ENCODE data around the gene HNRNPUL1. TPM values are rescaled to one million over a fixed set of nuclear protein-coding genes. Genes with fewer than 3 reads are reported as not detected.

HNRNPUL1 gene
- total RNA-seq = 235 and 244 TPM in 2 replicates

- H3K36me3 Mint-ChIP-seq (ENCODE audit: low read depth) = peaks cover 43% of the 10 kb centered on the region
- ChIA-PET CTCF (interaction anchor here (0.8 to 3.9 kb wide), 6 partner anchors 39 to 601 kb away, joined by 3 to 30 read pairs (median 6); partner anchors contain the start of gene B9D2), POLR2A (interaction anchor here (0.6 to 5.5 kb wide), 34 partner anchors 9 to 1819 kb away, joined by 3 to 69 read pairs (median 5); partner anchors contain the start of genes ACTMAP, B9D2, C19orf47 and CCDC97)
- peak; percentile 98 for DNase-seq
- H3K27ac Mint-ChIP-seq = peak within 1 kb of the TSS; percentile 99
- peak; percentile 77 for ATAC-seq (ENCODE audit: low read depth)
- H3K4me3 Mint-ChIP-seq = peak within 1 kb of the TSS; percentile 96
- intact Hi-C loops (cut with micrococcal nuclease) = loop anchor here (1.0 to 10.0 kb wide), 14 partner anchors 33 to 1422 kb away; partner anchors contain the start of genes B9D2, BCKDHA, CEACAM21 and COQ8B
- no peaks in the 10 kb centered on the region for H3K9me3 Mint-ChIP-seq
- peaks cover 48% of the 10 kb centered on the region for H3K4me1 Mint-ChIP-seq
- no peaks in the 10 kb centered on the region for H3K27me3 Mint-ChIP-seq
- TF ChIP-seq CTCF (IDR thresholded peaks at IDR 0.05) = no peak
Observed at GRCh38 chr19:41263850-41264580, at the start of gene HNRNPUL1. TSS of gene HNRNPUL1 (plus strand) at chr19:41264372. CDS start at chr19:41264504, 132 bp downstream.

- Mint-ChIP-seq H3K4me1 (no peaks in the 10 kb centered on the region), H3K36me3 (ENCODE audit: low read depth) (no peaks in the 10 kb centered on the region), H3K9me3 (no peaks in the 10 kb centered on the region), H3K4me3 (no peak overlapping the region), H3K27ac (no peak overlapping the region), H3K27me3 (peaks cover 42% of the 10 kb centered on the region)
- DNase-seq (no peak), ATAC-seq (ENCODE audit: low read depth) (no peak)
- no peak for TF ChIP-seq CTCF (IDR thresholded peaks at IDR 0.05)
- ChIA-PET CTCF (no interaction called here), POLR2A (no interaction called here)
- intact Hi-C loops (cut with micrococcal nuclease) = no loop called here
Observed at GRCh38 chr19:41217741-41218140, 46.4 kb upstream of the HNRNPUL1 start.

- no peak for ATAC-seq (ENCODE audit: low read depth)
- Mint-ChIP-seq H3K36me3 (ENCODE audit: low read depth) (no peaks in the 10 kb centered on the region), H3K27ac (no peak overlapping the region), H3K27me3 (peaks cover 42% of the 10 kb centered on the region), H3K4me1 (no peaks in the 10 kb centered on the region), H3K4me3 (no peak overlapping the region), H3K9me3 (no peaks in the 10 kb centered on the region)
- TF ChIP-seq CTCF (IDR thresholded peaks at IDR 0.05) = no peak
- DNase-seq = no peak
- intact Hi-C loops (cut with micrococcal nuclease) = no loop called here
- ChIA-PET CTCF (no interaction called here), POLR2A (no interaction called here)
Observed at GRCh38 chr19:41218249-41218614, 45.9 kb upstream of the HNRNPUL1 start.

- Mint-ChIP-seq H3K27ac (no peak within 1 kb of the TSS), H3K4me3 (no peak within 1 kb of the TSS), H3K9me3 (no peaks in the 10 kb centered on the region), H3K27me3 (peaks cover 44% of the 10 kb centered on the region), H3K36me3 (ENCODE audit: low read depth) (no peaks in the 10 kb centered on the region), H3K4me1 (no peaks in the 10 kb centered on the region)
- POLR2A ChIA-PET = interaction anchor here (0.6 kb wide), 1 partner anchor 374 kb away, joined by 3 read pairs; no protein-coding TSS in a partner anchor
- CTCF ChIA-PET = no interaction called here
- no peak for TF ChIP-seq CTCF (IDR thresholded peaks at IDR 0.05)
- DNase-seq = no peak
- intact Hi-C loops (cut with micrococcal nuclease) = no loop called here
- ATAC-seq (ENCODE audit: low read depth) = no peak
Observed at GRCh38 chr19:41218615-41219507, 45.3 kb upstream of the HNRNPUL1 start, which contains the start of gene AXL. TSS of gene AXL (plus strand) at chr19:41219223. CDS start at chr19:41219393, 170 bp downstream.

Measured in activated B cell treated with CpG ODN at 0.5 μM for 24 hours (primary cell).